Neural progenitor cell (in vitro differentiated cells): ENCODE data around the gene FOXO6. TPM values are rescaled to one million over a fixed set of nuclear protein-coding genes. Genes with fewer than 3 reads are reported as not detected.

Experiments
- DNase-seq: peaks from one replicate; pipeline ENCODE4 v3.0.0-alpha.2; 2016; ENCODE audit warnings: low spot score
- H2AFZ ChIP-seq: fragments of 200-600 bp; sonication (generic); replicated peaks from 2 replicates; pipeline ENCODE4 v1.6.1; 2016; ENCODE audit warnings: antibody characterized with exemption
- H3F3A ChIP-seq: fragments of 200-600 bp; sonication (generic); 2 replicates; pipeline ENCODE4 v1.6.1; 2016; ENCODE audit warnings: antibody characterized with exemption, low read depth
- H3K27ac ChIP-seq: fragments of 200-600 bp; sonication (generic); 2 replicates; pipeline ENCODE4 v1.5.1; 2016; ENCODE audit warnings: mild to moderate bottlenecking
- H3K27me3 ChIP-seq: fragments of 200-600 bp; sonication (generic); 2 replicates; pipeline ENCODE4 v1.6.1; 2016; ENCODE audit warnings: mild to moderate bottlenecking, moderate library complexity
- H3K36me3 ChIP-seq: fragments of 200-600 bp; sonication (generic); 2 replicates; pipeline ENCODE4 v1.5.1; 2016
- H3K4me1 ChIP-seq: fragments of 200-600 bp; sonication (generic); 2 replicates; pipeline ENCODE4 v1.6.1; 2016; ENCODE audit warnings: mixed run types
- H3K4me2 ChIP-seq: fragments of 200-600 bp; sonication (generic); 2 replicates; pipeline ENCODE4 v1.6.1; 2016
- H3K4me3 ChIP-seq: fragments of 200-600 bp; sonication (generic); 2 replicates; pipeline ENCODE4 v1.5.1; 2016
- H3K79me2 ChIP-seq: fragments of 200-600 bp; sonication (generic); 2 replicates; pipeline ENCODE4 v1.6.1; 2016; ENCODE audit warnings: low read depth
- H3K9ac ChIP-seq: fragments of 200-600 bp; sonication (generic); 2 replicates; pipeline ENCODE4 v1.6.1; 2016
- H3K9me3 ChIP-seq: fragments of 200-600 bp; sonication (generic); 2 replicates; pipeline ENCODE4 v1.5.1; 2016; ENCODE audit warnings: low read depth
- H4K20me1 ChIP-seq: fragments of 200-600 bp; sonication (generic); 2 replicates; pipeline ENCODE4 v1.6.1; 2016; ENCODE audit warnings: low read depth
- H3K27ac Mint-ChIP-seq: 3 replicates; pipeline ENCODE4 v1.8.0; 2021; ENCODE audit warnings: mixed read lengths
- H3K27me3 Mint-ChIP-seq: 2 replicates; pipeline ENCODE4 v1.8.0; 2022; ENCODE audit warnings: low read depth, mild to moderate bottlenecking, inconsistent platforms, moderate library complexity, mixed read lengths; ENCODE audit not compliant: insufficient read depth
- H3K36me3 Mint-ChIP-seq: 3 replicates; pipeline ENCODE4 v1.8.0; 2021; ENCODE audit warnings: mixed read lengths
- H3K4me1 Mint-ChIP-seq: 3 replicates; pipeline ENCODE4 v1.8.0; 2021; ENCODE audit warnings: mixed read lengths
- H3K4me3 Mint-ChIP-seq: 3 replicates; pipeline ENCODE4 v1.8.0; 2021; ENCODE audit warnings: mild to moderate bottlenecking, moderate library complexity, mixed read lengths
- H3K9me3 Mint-ChIP-seq: 3 replicates; pipeline ENCODE4 v1.8.0; 2020; ENCODE audit warnings: mixed read lengths
- EZH2 ChIP-seq: fragments of 200-600 bp; sonication (generic); IDR thresholded peaks from 2 replicates; pipeline ENCODE4 v1.6.1; 2017; ENCODE audit warnings: antibody characterized with exemption, mild to moderate bottlenecking, moderate library complexity
- EZH2phosphoT487 ChIP-seq: fragments of 200-600 bp; sonication (generic); IDR thresholded peaks from 2 replicates; pipeline ENCODE4 v1.6.1; 2017; ENCODE audit warnings: antibody characterized with exemption
- total RNA-seq: library from RNA; depleted of rRNA; stranded (reverse); fragments of >200 nt; gene quantifications from 2 replicates; pipeline ENCODE4 v1.2.3, GENCODE V29; 2015; ENCODE audit warnings: low replicate concordance
- TF ChIP-seq, protein P1 (sequence below): fragments of 200-600 bp; sonication (generic); IDR thresholded peaks from 2 replicates; pipeline ENCODE4 v1.5.1; 2017; ENCODE audit warnings: antibody characterized with exemption, mild to moderate bottlenecking

FOXO6 gene
- total RNA-seq, 1 donor from 2014 or later: not detected

DNA sequence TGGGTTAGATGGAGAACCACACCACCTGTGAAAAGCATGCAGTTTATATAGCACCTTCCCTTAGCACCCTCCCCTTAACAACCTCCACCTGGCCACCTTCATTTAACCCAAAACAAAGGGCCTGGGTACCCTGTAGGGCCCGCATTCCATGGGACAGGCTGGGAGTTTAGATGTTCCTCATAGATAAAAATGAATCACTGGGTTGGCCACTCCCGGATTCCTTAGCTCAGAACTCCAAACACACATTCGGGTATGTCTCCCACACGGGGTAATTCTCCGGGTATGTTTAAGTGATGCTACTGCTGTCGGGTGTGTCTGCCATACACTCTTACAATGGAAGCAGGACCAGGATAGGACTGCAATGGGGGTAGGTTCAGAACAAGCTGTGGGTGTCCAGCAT is 43.9 kb upstream of the FOXO6 start:
- Mint-ChIP-seq H3K27ac (no peak overlapping the region), H3K4me1 (peaks cover 21% of the 10 kb centered on the region), H3K9me3 (no peaks in the 10 kb centered on the region), H3K36me3 (peaks cover 1% of the 10 kb centered on the region), H3K27me3 (peaks cover 7% of the 10 kb centered on the region), H3K4me3 (no peak overlapping the region)
- peaks cover 15% of the 10 kb centered on the region for H3K4me1 ChIP-seq
- H3F3A ChIP-seq: no peaks in the 10 kb centered on the region
- no peaks in the 10 kb centered on the region for H3K79me2 ChIP-seq
- TF ChIP-seq, protein P1, sequence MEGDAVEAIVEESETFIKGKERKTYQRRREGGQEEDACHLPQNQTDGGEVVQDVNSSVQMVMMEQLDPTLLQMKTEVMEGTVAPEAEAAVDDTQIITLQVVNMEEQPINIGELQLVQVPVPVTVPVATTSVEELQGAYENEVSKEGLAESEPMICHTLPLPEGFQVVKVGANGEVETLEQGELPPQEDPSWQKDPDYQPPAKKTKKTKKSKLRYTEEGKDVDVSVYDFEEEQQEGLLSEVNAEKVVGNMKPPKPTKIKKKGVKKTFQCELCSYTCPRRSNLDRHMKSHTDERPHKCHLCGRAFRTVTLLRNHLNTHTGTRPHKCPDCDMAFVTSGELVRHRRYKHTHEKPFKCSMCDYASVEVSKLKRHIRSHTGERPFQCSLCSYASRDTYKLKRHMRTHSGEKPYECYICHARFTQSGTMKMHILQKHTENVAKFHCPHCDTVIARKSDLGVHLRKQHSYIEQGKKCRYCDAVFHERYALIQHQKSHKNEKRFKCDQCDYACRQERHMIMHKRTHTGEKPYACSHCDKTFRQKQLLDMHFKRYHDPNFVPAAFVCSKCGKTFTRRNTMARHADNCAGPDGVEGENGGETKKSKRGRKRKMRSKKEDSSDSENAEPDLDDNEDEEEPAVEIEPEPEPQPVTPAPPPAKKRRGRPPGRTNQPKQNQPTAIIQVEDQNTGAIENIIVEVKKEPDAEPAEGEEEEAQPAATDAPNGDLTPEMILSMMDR: no peak
- TF ChIP-seq EZH2 (no peak), EZH2phosphoT487 (no peak)
- no peak overlapping the region for H3K9ac ChIP-seq
- H4K20me1 ChIP-seq: no peaks in the 10 kb centered on the region
- no peaks in the 10 kb centered on the region for H3K9me3 ChIP-seq
- no peak for DNase-seq
- no peak overlapping the region for H2AFZ ChIP-seq
- H3K4me3 ChIP-seq: no peak overlapping the region
- H3K27ac ChIP-seq: no peak overlapping the region
- H3K4me2 ChIP-seq: no peak overlapping the region
- H3K36me3 ChIP-seq: no peaks in the 10 kb centered on the region
- H3K27me3 ChIP-seq: no peaks in the 10 kb centered on the region

DNA sequence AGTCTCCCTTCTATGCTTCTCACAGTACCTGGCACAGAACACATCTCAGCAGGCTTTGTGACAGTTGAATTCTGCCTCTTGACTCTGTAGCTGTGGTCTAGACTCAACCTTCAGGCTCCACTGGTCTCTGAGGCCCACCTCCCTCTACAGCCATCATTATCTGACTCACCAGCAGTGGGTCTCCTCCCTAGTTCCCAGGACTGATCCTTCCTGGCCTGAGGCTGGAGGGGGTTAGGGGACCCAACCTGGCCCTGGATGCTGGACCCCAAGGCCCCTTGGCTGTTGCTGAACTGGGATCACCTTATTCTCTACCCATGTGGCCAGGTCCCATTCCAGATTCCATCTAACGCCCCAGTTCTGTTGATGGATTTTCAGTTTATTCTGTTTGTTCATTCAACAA is 43.1 kb upstream of the FOXO6 start:
- Mint-ChIP-seq H3K4me3 (no peak overlapping the region), H3K27ac (no peak overlapping the region), H3K36me3 (peaks cover 1% of the 10 kb centered on the region), H3K4me1 (peaks cover 21% of the 10 kb centered on the region), H3K9me3 (no peaks in the 10 kb centered on the region), H3K27me3 (peaks cover 7% of the 10 kb centered on the region)
- TF ChIP-seq, protein P1: no peak
- TF ChIP-seq EZH2: no peak
- TF ChIP-seq EZH2phosphoT487: no peak
- Histone ChIP-seq H3K9me3 (no peaks in the 10 kb centered on the region), H4K20me1 (no peaks in the 10 kb centered on the region), H3K4me1 (peaks cover 15% of the 10 kb centered on the region), H3K79me2 (no peaks in the 10 kb centered on the region), H2AFZ (no peak overlapping the region), H3K27ac (no peak overlapping the region), H3K9ac (no peak overlapping the region), H3K36me3 (no peaks in the 10 kb centered on the region), H3K4me2 (no peak overlapping the region), H3F3A (no peaks in the 10 kb centered on the region), H3K27me3 (no peaks in the 10 kb centered on the region), H3K4me3 (no peak overlapping the region)
- DNase-seq: no peak

DNA sequence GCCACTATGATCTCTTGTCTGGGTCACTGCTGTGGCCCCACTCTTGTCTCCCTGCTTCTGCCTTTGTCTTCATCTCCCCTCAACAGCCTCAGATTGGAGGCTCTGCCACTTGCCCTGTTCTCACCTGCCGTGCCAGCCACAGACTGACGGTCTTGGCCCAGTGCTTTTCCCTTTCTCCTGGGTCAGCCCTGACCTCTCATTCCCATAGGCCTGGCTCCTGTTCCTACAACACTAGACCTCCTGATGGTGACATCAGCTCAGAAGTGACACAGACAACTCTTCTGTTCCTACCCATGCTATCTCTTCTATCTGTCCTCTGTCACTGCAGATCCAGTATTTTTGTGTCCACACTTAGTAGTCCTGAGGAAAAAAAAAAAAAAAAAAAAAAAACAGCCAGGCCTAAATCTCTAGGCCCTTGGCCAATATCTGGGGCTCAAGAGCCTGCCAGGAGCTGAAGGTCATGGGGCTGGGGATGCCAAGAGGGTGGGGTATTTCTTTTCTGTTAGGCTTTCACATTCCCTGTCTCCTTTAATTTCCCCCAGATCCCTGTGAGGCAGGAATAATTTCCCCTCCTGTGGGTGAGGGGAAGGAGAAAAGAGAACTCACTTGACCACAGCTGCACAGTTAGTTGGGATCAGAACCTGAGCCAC is 42.0 kb upstream of the FOXO6 start:
- H3K4me3 Mint-ChIP-seq: peak overlapping the region; percentile 6
- H3K4me1 ChIP-seq: peaks cover 14% of the 10 kb centered on the region
- no peak for TF ChIP-seq EZH2phosphoT487
- TF ChIP-seq, protein P1: no peak
- TF ChIP-seq EZH2: no peak
- peaks cover 1% of the 10 kb centered on the region for H3K36me3 Mint-ChIP-seq
- no peak overlapping the region for H3K27ac ChIP-seq
- no peak overlapping the region for H3K4me2 ChIP-seq
- H3K9me3 Mint-ChIP-seq: no peaks in the 10 kb centered on the region
- no peaks in the 10 kb centered on the region for H3K27me3 ChIP-seq
- H3K4me1 Mint-ChIP-seq: peaks cover 21% of the 10 kb centered on the region
- H2AFZ ChIP-seq: no peak overlapping the region
- peaks cover 3% of the 10 kb centered on the region for H3K27me3 Mint-ChIP-seq
- no peak for DNase-seq
- H3K4me3 ChIP-seq: no peak overlapping the region
- no peaks in the 10 kb centered on the region for H3F3A ChIP-seq
- no peaks in the 10 kb centered on the region for H3K9me3 ChIP-seq
- H4K20me1 ChIP-seq: no peaks in the 10 kb centered on the region
- H3K36me3 ChIP-seq: no peaks in the 10 kb centered on the region
- no peaks in the 10 kb centered on the region for H3K79me2 ChIP-seq
- H3K9ac ChIP-seq: no peak overlapping the region
- peak overlapping the region; percentile 12 for H3K27ac Mint-ChIP-seq
